Neural progenitor cell (in vitro differentiated cells): ENCODE results near the gene CFAP54. TPM values are rescaled to one million over a fixed set of nuclear protein-coding genes. Genes with fewer than 3 reads are reported as not detected.

Experiments
- DNase-seq: peaks from one replicate; pipeline ENCODE4 v3.0.0-alpha.2; 2016; ENCODE audit warnings: low spot score
- H2AFZ ChIP-seq: fragments of 200-600 bp; sonication (generic); replicated peaks from 2 replicates; pipeline ENCODE4 v1.6.1; 2016; ENCODE audit warnings: antibody characterized with exemption
- H3F3A ChIP-seq: fragments of 200-600 bp; sonication (generic); 2 replicates; pipeline ENCODE4 v1.6.1; 2016; ENCODE audit warnings: antibody characterized with exemption, low read depth
- H3K27ac ChIP-seq: fragments of 200-600 bp; sonication (generic); 2 replicates; pipeline ENCODE4 v1.5.1; 2016; ENCODE audit warnings: mild to moderate bottlenecking
- H3K27me3 ChIP-seq: fragments of 200-600 bp; sonication (generic); 2 replicates; pipeline ENCODE4 v1.6.1; 2016; ENCODE audit warnings: mild to moderate bottlenecking, moderate library complexity
- H3K36me3 ChIP-seq: fragments of 200-600 bp; sonication (generic); 2 replicates; pipeline ENCODE4 v1.5.1; 2016
- H3K4me1 ChIP-seq: fragments of 200-600 bp; sonication (generic); 2 replicates; pipeline ENCODE4 v1.6.1; 2016; ENCODE audit warnings: mixed run types
- H3K4me2 ChIP-seq: fragments of 200-600 bp; sonication (generic); 2 replicates; pipeline ENCODE4 v1.6.1; 2016
- H3K4me3 ChIP-seq: fragments of 200-600 bp; sonication (generic); 2 replicates; pipeline ENCODE4 v1.5.1; 2016
- H3K79me2 ChIP-seq: fragments of 200-600 bp; sonication (generic); 2 replicates; pipeline ENCODE4 v1.6.1; 2016; ENCODE audit warnings: low read depth
- H3K9ac ChIP-seq: fragments of 200-600 bp; sonication (generic); 2 replicates; pipeline ENCODE4 v1.6.1; 2016
- H3K9me3 ChIP-seq: fragments of 200-600 bp; sonication (generic); 2 replicates; pipeline ENCODE4 v1.5.1; 2016; ENCODE audit warnings: low read depth
- H4K20me1 ChIP-seq: fragments of 200-600 bp; sonication (generic); 2 replicates; pipeline ENCODE4 v1.6.1; 2016; ENCODE audit warnings: low read depth
- H3K27ac Mint-ChIP-seq: 3 replicates; pipeline ENCODE4 v1.8.0; 2021; ENCODE audit warnings: mixed read lengths
- H3K27me3 Mint-ChIP-seq: 2 replicates; pipeline ENCODE4 v1.8.0; 2022; ENCODE audit warnings: low read depth, mild to moderate bottlenecking, inconsistent platforms, moderate library complexity, mixed read lengths; ENCODE audit not compliant: insufficient read depth
- H3K36me3 Mint-ChIP-seq: 3 replicates; pipeline ENCODE4 v1.8.0; 2021; ENCODE audit warnings: mixed read lengths
- H3K4me1 Mint-ChIP-seq: 3 replicates; pipeline ENCODE4 v1.8.0; 2021; ENCODE audit warnings: mixed read lengths
- H3K4me3 Mint-ChIP-seq: 3 replicates; pipeline ENCODE4 v1.8.0; 2021; ENCODE audit warnings: mild to moderate bottlenecking, moderate library complexity, mixed read lengths
- H3K9me3 Mint-ChIP-seq: 3 replicates; pipeline ENCODE4 v1.8.0; 2020; ENCODE audit warnings: mixed read lengths
- EZH2 ChIP-seq: fragments of 200-600 bp; sonication (generic); IDR thresholded peaks from 2 replicates; pipeline ENCODE4 v1.6.1; 2017; ENCODE audit warnings: antibody characterized with exemption, mild to moderate bottlenecking, moderate library complexity
- EZH2phosphoT487 ChIP-seq: fragments of 200-600 bp; sonication (generic); IDR thresholded peaks from 2 replicates; pipeline ENCODE4 v1.6.1; 2017; ENCODE audit warnings: antibody characterized with exemption
- total RNA-seq: library from RNA; depleted of rRNA; stranded (reverse); fragments of >200 nt; gene quantifications from 2 replicates; pipeline ENCODE4 v1.2.3, GENCODE V29; 2015; ENCODE audit warnings: low replicate concordance
- TF ChIP-seq, protein P1 (sequence below): fragments of 200-600 bp; sonication (generic); IDR thresholded peaks from 2 replicates; pipeline ENCODE4 v1.5.1; 2017; ENCODE audit warnings: antibody characterized with exemption, mild to moderate bottlenecking

CFAP54 gene
- total RNA-seq, 1 donor from 2014 or later, result 4.2 TPM

DNA sequence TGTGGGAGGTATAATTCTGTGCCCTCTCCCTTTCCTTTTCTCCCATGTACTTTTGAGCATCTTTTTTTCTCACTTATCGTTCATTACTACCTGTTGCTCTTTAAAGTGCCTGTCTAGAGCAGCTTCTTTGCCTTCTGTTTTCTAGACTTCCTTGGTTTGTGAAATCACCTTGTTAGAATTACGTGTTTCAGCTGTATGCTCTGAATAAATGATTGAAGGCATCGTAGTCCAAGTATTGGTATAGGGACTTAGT lies 419.0 kb downstream of the CFAP54 start:
- TF ChIP-seq, protein P1, sequence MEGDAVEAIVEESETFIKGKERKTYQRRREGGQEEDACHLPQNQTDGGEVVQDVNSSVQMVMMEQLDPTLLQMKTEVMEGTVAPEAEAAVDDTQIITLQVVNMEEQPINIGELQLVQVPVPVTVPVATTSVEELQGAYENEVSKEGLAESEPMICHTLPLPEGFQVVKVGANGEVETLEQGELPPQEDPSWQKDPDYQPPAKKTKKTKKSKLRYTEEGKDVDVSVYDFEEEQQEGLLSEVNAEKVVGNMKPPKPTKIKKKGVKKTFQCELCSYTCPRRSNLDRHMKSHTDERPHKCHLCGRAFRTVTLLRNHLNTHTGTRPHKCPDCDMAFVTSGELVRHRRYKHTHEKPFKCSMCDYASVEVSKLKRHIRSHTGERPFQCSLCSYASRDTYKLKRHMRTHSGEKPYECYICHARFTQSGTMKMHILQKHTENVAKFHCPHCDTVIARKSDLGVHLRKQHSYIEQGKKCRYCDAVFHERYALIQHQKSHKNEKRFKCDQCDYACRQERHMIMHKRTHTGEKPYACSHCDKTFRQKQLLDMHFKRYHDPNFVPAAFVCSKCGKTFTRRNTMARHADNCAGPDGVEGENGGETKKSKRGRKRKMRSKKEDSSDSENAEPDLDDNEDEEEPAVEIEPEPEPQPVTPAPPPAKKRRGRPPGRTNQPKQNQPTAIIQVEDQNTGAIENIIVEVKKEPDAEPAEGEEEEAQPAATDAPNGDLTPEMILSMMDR, result no peak
- TF ChIP-seq EZH2, result no peak
- no peak for TF ChIP-seq EZH2phosphoT487
- peak overlapping the region; percentile 96 for H3K27ac Mint-ChIP-seq
- H3K4me2 ChIP-seq, result peak overlapping the region; percentile 84
- no peak for DNase-seq
- no peak overlapping the region for H3K9ac ChIP-seq
- H2AFZ ChIP-seq, result no peak overlapping the region
- peaks cover 36% of the 10 kb centered on the region for H3K4me1 ChIP-seq
- H3F3A ChIP-seq, result peaks cover 9% of the 10 kb centered on the region
- peaks cover 3% of the 10 kb centered on the region for H3K27me3 Mint-ChIP-seq
- no peaks in the 10 kb centered on the region for H4K20me1 ChIP-seq
- peaks cover 26% of the 10 kb centered on the region for H3K36me3 Mint-ChIP-seq
- peak overlapping the region; percentile 66 for H3K4me3 ChIP-seq
- no peak overlapping the region for H3K27ac ChIP-seq
- peaks cover 59% of the 10 kb centered on the region for H3K79me2 ChIP-seq
- H3K9me3 ChIP-seq, result no peaks in the 10 kb centered on the region
- H3K4me1 Mint-ChIP-seq, result peaks cover 41% of the 10 kb centered on the region
- no peaks in the 10 kb centered on the region for H3K27me3 ChIP-seq
- no peaks in the 10 kb centered on the region for H3K36me3 ChIP-seq
- peaks cover 4% of the 10 kb centered on the region for H3K9me3 Mint-ChIP-seq
- H3K4me3 Mint-ChIP-seq, result peak overlapping the region; percentile 95

DNA sequence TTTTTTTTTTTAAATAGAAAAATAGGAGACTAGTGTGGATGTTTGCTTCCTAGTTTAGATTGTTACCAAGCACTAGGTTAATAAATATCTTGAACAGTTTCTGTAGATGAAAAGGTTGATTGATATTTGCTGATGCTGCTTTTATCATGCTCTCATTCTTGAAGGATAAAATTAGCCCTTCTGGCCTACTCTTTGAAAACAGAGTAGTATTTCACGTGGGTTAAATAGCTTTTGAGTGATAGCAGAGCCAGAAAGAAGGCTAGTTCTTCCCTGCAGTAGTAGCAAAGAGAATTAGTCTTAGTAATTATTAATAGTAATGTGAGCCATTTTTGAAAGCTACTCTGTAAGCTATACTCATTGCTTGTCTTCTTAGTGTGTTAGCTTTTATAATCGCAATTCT lies 422.9 kb downstream of the CFAP54 start:
- peaks cover 11% of the 10 kb centered on the region for H3K9me3 Mint-ChIP-seq
- H2AFZ ChIP-seq, result no peak overlapping the region
- no peak overlapping the region for H3K4me2 ChIP-seq
- TF ChIP-seq, protein P1, result no peak
- no peak for TF ChIP-seq EZH2
- TF ChIP-seq EZH2phosphoT487, result no peak
- H3K27me3 ChIP-seq, result no peaks in the 10 kb centered on the region
- H3K4me1 ChIP-seq, result peaks cover 36% of the 10 kb centered on the region
- no peak overlapping the region for H3K27ac ChIP-seq
- H3F3A ChIP-seq, result no peaks in the 10 kb centered on the region
- H3K27me3 Mint-ChIP-seq, result peaks cover 3% of the 10 kb centered on the region
- peaks cover 38% of the 10 kb centered on the region for H3K4me1 Mint-ChIP-seq
- H3K36me3 ChIP-seq, result no peaks in the 10 kb centered on the region
- no peaks in the 10 kb centered on the region for H4K20me1 ChIP-seq
- H3K36me3 Mint-ChIP-seq, result peaks cover 48% of the 10 kb centered on the region
- H3K4me3 Mint-ChIP-seq, result no peak overlapping the region
- DNase-seq, result no peak
- H3K79me2 ChIP-seq, result peaks cover 82% of the 10 kb centered on the region
- H3K27ac Mint-ChIP-seq, result no peak overlapping the region
- H3K9me3 ChIP-seq, result no peaks in the 10 kb centered on the region
- H3K9ac ChIP-seq, result no peak overlapping the region
- H3K4me3 ChIP-seq, result no peak overlapping the region

DNA sequence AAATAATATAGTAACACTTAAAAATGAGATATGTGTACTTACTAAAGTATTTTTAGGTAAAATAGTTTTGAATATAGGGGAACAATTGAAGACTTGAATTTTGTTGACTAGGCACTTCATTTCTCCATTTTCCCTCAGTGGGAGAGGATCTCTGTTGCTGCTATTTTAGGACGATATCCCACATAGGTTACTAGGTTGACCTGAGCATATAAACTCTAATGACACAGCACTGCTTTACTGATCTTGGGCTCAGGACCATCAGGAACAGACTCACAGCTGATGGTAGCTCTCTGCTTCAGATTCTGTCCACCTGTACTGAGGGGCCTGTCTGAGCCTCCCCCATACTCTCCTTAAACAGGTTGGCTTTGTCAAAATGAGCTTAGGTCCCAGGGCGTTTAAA lies 423.6 kb downstream of the CFAP54 start:
- Histone ChIP-seq H4K20me1 (no peaks in the 10 kb centered on the region), H3K79me2 (peaks cover 83% of the 10 kb centered on the region)
- peaks cover under 1% of the 10 kb centered on the region for H3K27me3 Mint-ChIP-seq

More for the DNA sequence above, 423.6 kb downstream of the CFAP54 start:
- no peaks in the 10 kb centered on the region for H3K27me3 ChIP-seq
- H3K9me3 ChIP-seq, result no peaks in the 10 kb centered on the region
- Mint-ChIP-seq H3K9me3 (peaks cover 11% of the 10 kb centered on the region), H3K4me1 (peaks cover 32% of the 10 kb centered on the region), H3K27ac (no peak overlapping the region), H3K36me3 (peaks cover 50% of the 10 kb centered on the region), H3K4me3 (no peak overlapping the region)
- H3K4me2 ChIP-seq, result no peak overlapping the region
- TF ChIP-seq EZH2 (no peak), EZH2phosphoT487 (no peak)
- TF ChIP-seq, protein P1, result no peak
- no peak for DNase-seq
- no peaks in the 10 kb centered on the region for H3K36me3 ChIP-seq
- no peak overlapping the region for H3K27ac ChIP-seq
- H2AFZ ChIP-seq, result no peak overlapping the region
- no peak overlapping the region for H3K4me3 ChIP-seq
- no peaks in the 10 kb centered on the region for H3F3A ChIP-seq
- H3K9ac ChIP-seq, result no peak overlapping the region
- peaks cover 36% of the 10 kb centered on the region for H3K4me1 ChIP-seq
